GM19193 (cell line): ENCODE data around the gene MCM8.

Experiments used
- POLR2A ChIP-seq: IDR thresholded peaks from 4 replicates; pipeline ENCODE4 v1.6.1; 2011; ENCODE audit not compliant: insufficient read depth, insufficient read length; ENCODE audit errors: extremely low read depth

The MCM8 gene

GRCh38 chr20:5931411-5931810 lies 19.0 kb upstream of the MCM8 start:
- TF ChIP-seq POLR2A, result no peak

GRCh38 chr20:5932796-5933195 lies 17.7 kb upstream of the MCM8 start:
- TF ChIP-seq POLR2A, result no peak

- no peak for TF ChIP-seq POLR2A
Measured at GRCh38 chr20:5933802-5934436, 16.5 kb upstream of the MCM8 start.

- no peak for TF ChIP-seq POLR2A
Measured at GRCh38 chr20:5935384-5935783, 15.1 kb upstream of the MCM8 start.

GRCh38 chr20:5936238-5936637 lies 14.2 kb upstream of the MCM8 start:
- no peak for TF ChIP-seq POLR2A

- no peak for TF ChIP-seq POLR2A
Measured at GRCh38 chr20:5938456-5939029, 11.9 kb upstream of the MCM8 start.

- no peak for TF ChIP-seq POLR2A
Measured at GRCh38 chr20:5945963-5946362, 4.5 kb upstream of the MCM8 start.

- no peak for TF ChIP-seq POLR2A
Measured at GRCh38 chr20:5947276-5947675, 3.2 kb upstream of the MCM8 start.

- TF ChIP-seq POLR2A, result no peak
Measured at GRCh38 chr20:5949943-5950270, 545 bp upstream of the MCM8 start.

- TF ChIP-seq POLR2A, result no peak
Measured at GRCh38 chr20:5967469-5967868, 17.0 kb downstream of the MCM8 start.

- no peak for TF ChIP-seq POLR2A
Measured at GRCh38 chr20:5968462-5968861, 18.0 kb downstream of the MCM8 start.

GRCh38 chr20:5969348-5969935 lies 19.0 kb downstream of the MCM8 start:
- no peak for TF ChIP-seq POLR2A

GRCh38 chr20:5969940-5970339 lies 19.5 kb downstream of the MCM8 start:
- TF ChIP-seq POLR2A, result no peak

- no peak for TF ChIP-seq POLR2A
Measured at GRCh38 chr20:5970381-5970780, 19.9 kb downstream of the MCM8 start.

GRCh38 chr20:5971203-5971602 lies 20.8 kb downstream of the MCM8 start:
- TF ChIP-seq POLR2A, result no peak

- no peak for TF ChIP-seq POLR2A
Measured at GRCh38 chr20:5973172-5973571, 22.7 kb downstream of the MCM8 start.

GRCh38 chr20:5973971-5974370 lies 23.5 kb downstream of the MCM8 start:
- no peak for TF ChIP-seq POLR2A

GRCh38 chr20:5974531-5974930 lies 24.1 kb downstream of the MCM8 start:
- TF ChIP-seq POLR2A, result no peak

GRCh38 chr20:5975778-5976177 lies 25.3 kb downstream of the MCM8 start:
- no peak for TF ChIP-seq POLR2A
